Measurements from ENCODE around the gene CST9.

DNA sequence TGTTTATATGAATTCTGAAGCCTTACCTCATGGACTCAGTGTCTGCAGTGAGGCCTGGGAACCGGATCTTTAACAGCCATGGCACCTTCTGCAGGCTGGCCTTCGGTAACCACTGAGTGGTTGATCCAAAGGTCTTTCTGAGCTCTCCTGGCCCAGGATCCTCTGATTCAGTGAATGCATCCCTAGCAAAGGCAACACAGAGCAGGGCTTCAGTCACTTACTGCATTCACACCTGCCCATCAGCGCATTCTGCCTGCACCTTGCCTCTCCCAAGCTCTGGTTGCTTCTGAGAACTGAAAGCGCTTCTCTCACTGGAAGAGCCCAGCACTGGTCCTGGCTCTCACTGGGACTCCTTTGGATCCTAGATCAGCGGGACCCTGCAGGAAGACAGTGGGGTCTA, 8.4 kb upstream of the CST9 start:
- TF ChIP-seq, protein P1, sequence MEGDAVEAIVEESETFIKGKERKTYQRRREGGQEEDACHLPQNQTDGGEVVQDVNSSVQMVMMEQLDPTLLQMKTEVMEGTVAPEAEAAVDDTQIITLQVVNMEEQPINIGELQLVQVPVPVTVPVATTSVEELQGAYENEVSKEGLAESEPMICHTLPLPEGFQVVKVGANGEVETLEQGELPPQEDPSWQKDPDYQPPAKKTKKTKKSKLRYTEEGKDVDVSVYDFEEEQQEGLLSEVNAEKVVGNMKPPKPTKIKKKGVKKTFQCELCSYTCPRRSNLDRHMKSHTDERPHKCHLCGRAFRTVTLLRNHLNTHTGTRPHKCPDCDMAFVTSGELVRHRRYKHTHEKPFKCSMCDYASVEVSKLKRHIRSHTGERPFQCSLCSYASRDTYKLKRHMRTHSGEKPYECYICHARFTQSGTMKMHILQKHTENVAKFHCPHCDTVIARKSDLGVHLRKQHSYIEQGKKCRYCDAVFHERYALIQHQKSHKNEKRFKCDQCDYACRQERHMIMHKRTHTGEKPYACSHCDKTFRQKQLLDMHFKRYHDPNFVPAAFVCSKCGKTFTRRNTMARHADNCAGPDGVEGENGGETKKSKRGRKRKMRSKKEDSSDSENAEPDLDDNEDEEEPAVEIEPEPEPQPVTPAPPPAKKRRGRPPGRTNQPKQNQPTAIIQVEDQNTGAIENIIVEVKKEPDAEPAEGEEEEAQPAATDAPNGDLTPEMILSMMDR (IDR thresholded peaks at IDR 0.05): no peak
- TF ChIP-seq POLR2A (IDR thresholded peaks at IDR 0.05): no peak
